HepG2 (cell line): ENCODE measurements around the gene SETD1A.

Experiments used
- JUNB ChIP-seq: sonication (generic); formaldehyde crosslinking; IDR thresholded peaks from 2 replicates; pipeline ENCODE4 v1.8.0; 2022; ENCODE audit warnings: missing genetic modification reagents, mild to moderate bottlenecking, borderline replicate concordance
- KAT8 ChIP-seq: IDR thresholded peaks from 2 replicates; pipeline ENCODE4 v1.6.1; 2016; ENCODE audit warnings: missing genetic modification reagents, missing compliant biosample characterization
- MEF2D ChIP-seq: sonication (generic); formaldehyde crosslinking; IDR thresholded peaks from 2 replicates; pipeline ENCODE4 v1.5.1; 2020; ENCODE audit warnings: mild to moderate bottlenecking, missing genetic modification reagents
- SNAI1 ChIP-seq: sonication (generic); formaldehyde crosslinking; IDR thresholded peaks from 2 replicates; pipeline ENCODE4 v1.5.0; 2020; ENCODE audit warnings: mild to moderate bottlenecking, missing genetic modification reagents, borderline replicate concordance
- SRSF1 ChIP-seq: fragments of 200-400 bp; formaldehyde crosslinking; optimal IDR thresholded peaks from 2 replicates; pipeline ENCODE3; 2017; ENCODE audit warnings: mild to moderate bottlenecking, low read depth, low read length, moderate library complexity
- ZNF354B ChIP-seq: sonication (generic); formaldehyde crosslinking; IDR thresholded peaks from 2 replicates; pipeline ENCODE4 v1.8.0; 2022; ENCODE audit warnings: mild to moderate bottlenecking, missing genetic modification reagents

DNA sequence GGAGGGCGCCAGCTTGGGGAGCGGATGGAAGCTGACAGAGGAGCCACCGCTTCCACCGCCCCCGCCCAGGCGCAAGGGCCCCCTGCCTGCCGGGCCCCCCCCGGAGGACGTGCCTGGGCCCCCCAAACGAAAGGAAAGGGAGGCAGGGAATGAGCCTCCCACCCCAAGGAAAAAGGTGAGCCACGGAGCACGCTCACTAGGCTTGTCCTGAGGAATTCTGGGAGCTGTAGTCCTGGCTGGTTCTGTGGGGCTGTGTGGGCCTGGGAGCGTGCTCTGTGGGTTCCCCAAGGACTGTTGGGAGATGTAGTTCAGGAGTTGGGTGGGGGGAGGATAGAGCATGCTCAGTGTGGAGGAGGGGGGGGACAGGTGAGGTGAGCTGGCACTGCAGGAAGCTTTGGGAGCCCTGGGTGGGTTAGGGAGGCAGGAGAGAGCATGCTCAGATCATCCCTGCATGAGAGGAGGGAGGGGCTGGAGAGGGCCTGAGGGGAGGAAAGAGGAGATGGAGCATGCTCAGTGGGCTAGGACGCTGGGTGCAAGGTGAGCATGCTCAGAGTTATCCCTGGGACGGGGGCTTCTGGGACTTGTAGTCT lies 29.7 kb upstream of the SETD1A start:
- TF ChIP-seq MEF2D: no peak
- no peak for TF ChIP-seq JUNB (CRISPR knock-in tag)
- no peak for TF ChIP-seq KAT8 (CRISPR knock-in tag)
- no peak for TF ChIP-seq SRSF1
- TF ChIP-seq ZNF354B: no peak
- TF ChIP-seq SNAI1 (CRISPR knock-in tag): no peak
